SHP77 (cell line): ENCODE results near the gene ALX4.

Experiments
- DNase-seq, 2 experiments: peaks; one replicate each; lab custom pipeline; 2025; lab: John Stamatoyannopoulos, UW

ALX4 gene

DNA sequence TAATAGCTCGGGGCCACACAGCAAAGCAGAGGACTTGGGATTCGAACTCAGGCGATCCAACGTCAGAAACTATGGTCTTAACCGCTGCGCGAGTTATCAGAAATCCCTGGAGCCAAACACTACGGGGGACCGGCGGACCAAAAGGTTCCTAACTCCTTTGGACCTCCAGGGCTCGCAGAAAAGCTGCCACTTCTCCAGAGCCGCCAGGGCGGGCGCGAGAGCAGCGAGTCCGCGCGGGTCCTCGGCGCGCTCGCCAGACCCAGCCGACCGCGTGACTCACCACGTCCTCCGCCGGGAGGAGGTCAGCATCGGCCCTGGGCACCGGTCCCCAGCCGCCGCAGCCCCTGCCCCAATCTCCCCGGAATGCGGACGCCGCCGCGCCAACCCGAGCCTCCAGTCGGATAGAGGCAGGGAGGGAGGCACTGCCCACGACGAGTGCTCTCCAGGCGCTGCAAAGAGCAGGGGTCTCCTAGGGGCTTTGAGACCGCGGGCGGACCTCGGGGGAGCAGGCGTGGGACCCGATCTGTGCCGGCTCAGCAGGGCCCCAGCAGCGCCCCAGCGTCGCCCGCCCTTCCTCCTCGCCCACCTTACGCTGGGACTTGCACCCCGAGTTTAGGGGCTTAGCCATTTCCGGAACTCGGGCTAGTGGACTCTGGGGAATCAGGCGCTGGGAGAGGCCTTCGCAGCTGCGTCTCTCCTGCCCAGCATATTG, 6.2 kb upstream of the ALX4 start:
- DNase-seq = no peak

- no peak for DNase-seq
These were observed 4.8 kb upstream of the ALX4 start for GRCh38 chr11:44314733-44315132.

DNA sequence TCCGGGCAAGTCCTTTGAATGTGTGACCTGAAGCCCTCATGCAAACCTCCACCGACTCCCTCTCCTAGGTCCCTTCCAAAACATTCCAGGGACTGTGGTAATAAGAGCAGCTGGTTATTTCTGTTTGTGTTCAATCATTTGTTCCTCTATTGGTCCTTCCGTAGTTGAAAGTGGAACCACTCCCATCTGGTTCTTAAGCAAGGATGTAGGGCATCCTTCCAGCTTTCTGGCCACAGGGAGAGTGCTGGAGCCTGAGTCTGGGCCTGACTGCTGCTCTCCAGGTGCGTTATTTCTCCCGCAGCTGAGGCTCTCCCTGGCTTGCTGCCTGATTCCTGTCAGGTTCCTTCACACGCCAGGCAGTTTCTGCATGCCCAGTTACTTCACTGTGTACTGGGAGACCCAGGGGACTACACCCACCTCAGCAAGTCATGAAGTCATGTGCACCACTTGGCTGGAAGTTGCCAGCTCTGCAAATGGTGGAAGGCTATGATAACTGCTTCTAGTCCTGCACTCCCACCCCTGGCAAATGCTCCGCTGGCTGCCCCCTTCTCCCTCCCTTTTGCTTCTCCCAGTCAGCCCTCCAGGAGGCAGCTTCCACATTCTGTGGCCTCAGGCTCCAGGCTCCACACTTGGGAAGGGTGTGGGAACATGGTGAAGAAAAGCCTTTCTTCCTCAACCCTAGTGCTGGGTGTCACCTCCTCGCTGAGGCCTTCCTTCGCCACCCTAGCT, 4.0 kb upstream of the ALX4 start:
- no peak for DNase-seq

DNA sequence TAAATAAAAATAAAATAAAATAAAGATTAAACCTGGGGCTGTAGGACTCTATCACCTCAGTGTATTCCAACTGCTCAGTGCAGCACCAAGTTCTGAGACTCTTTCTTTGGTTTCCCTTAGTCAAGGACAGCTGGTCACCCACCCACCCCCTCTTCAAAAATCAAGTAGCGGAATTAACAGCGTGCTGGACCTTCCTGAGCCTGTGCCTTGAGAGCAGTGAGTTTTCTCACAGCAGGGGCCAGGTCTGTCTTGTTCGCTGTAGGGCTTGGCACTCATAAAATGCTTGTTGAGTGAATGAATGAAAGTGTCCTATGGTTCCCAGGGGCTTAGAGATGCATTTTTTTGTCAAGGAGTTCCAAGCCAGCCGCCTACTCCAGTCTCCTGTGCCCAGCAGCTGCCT, 2.9 kb upstream of the ALX4 start:
- DNase-seq = no peak

GRCh38 chr11:44311339-44312261, 1.7 kb upstream of the ALX4 start:
- no peak for DNase-seq

DNA sequence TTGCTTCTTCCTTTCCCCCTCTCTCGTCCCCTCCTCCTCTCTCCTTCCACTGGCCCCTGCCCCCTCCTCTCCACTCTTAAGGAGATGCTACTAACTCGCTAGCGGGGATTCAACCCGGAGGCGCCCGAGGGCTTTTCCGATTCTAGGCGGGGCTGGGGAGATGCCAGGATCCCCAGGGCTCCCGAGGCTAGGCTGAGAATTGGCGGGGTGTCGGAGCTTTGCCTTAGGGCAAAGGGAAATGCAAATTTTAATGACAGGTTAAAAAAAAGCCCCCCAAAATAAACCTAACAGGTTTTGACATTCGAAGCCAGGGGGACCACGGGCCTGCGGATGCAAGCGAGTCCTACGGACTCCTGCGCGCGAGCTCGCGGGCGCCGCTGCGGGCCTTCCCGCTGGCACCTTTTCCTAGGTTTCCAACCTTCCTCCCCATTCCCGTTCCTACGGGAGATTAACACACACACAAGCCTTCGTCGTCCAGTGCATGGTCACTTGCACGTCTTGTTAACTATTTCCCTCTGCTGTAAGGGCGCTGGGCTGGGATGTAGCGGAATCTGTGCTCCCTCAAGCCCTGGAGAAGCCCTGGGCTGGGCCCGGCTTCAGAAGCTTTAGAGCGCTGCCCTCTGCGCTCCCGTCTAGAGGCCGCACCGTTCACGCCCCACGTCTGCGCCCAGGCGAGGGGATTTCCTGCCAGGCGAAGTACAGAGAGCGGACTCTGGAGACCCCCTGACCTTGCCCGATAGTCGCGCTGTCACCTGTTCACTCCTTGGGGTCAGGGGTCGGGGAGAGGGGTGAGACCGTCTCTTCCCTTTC, 729 bp upstream of the ALX4 start:
- DNase-seq = no peak

DNA sequence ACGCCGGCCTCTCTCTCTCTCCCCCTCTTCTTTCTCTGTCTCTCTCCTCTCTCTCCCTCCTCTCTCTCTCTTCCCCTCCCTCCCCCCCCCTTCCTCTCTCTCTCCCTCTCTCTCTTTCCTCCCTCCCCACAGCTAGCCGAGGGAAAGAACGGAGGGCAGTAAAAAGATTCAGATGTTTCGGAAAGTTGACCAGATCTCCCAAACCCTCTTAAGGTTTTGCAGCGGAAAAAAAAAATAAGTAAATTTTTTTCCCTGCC, 195 bp upstream of the ALX4 start:
- DNase-seq = no peak

GRCh38 chr11:44308923-44309477, 939 bp downstream of the ALX4 start:
- DNase-seq = no peak

GRCh38 chr11:44308256-44308922, 1.6 kb downstream of the ALX4 start:
- DNase-seq = no peak

GRCh38 chr11:44307340-44308099, 2.4 kb downstream of the ALX4 start:
- no peak for DNase-seq

- no peak for DNase-seq
These were observed 3.1 kb downstream of the ALX4 start for GRCh38 chr11:44306918-44307244.

GRCh38 chr11:44306052-44306917, 3.7 kb downstream of the ALX4 start:
- DNase-seq = no peak

- no peak for DNase-seq
These were observed 4.4 kb downstream of the ALX4 start for GRCh38 chr11:44305470-44306051.

- no peak for DNase-seq
These were observed 4.9 kb downstream of the ALX4 start for GRCh38 chr11:44305026-44305469.

- DNase-seq = no peak
These were observed 5.6 kb downstream of the ALX4 start for GRCh38 chr11:44304091-44305025.

GRCh38 chr11:44303401-44303938, 6.5 kb downstream of the ALX4 start:
- DNase-seq = no peak

DNA sequence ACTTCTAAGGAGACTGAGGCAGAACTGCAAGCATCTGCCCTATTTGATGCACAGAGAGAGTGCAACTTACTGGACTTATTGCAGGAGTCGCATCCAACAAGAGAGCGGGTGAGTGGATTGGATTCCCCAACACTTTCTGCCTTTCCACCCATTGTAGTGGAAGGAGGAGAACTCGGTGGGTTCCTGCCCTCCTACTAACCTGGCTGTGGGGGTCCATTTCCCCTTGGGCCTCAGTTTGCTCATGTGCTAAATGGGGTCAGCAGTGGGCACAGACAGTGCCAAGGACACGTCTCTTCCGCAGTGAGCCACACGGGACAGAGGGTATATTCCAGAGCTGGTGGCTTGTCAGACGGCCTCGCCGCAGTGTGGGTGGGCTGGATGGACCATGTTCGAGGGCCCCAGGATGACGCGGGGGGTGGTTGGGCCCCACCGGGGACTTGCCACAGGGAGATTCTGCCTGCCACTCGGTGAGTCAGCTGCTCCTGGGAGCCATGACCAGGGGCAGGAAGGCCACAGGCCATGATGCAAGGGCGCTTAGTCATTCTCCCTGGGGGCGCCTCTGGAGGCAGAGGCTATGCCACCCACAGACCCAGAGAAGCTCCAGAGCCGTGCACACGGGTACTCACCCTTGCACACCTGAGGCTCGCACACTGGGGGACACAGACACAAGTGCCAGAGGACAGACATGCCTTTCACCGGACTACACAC, 8.2 kb downstream of the ALX4 start:
- DNase-seq = no peak
